GM23338 (cell line): ENCODE results near the gene CASQ2. TPM values are rescaled to one million over a fixed set of nuclear protein-coding genes. Genes with fewer than 3 reads are reported as not detected.

Source experiments
- ATAC-seq: fragments of 200-7000 bp; cut with Tn5 transposase; 3 replicates; pipeline ENCODE4 v1.9.1; 2020
- DNase-seq: peaks from one replicate; pipeline ENCODE4 v3.0.0-alpha.2; 2015; ENCODE audit warnings: low spot score
- H2AFZ ChIP-seq: fragments of 200-600 bp; sonication (generic); 2 replicates; pipeline ENCODE4 v1.8.0; 2016; ENCODE audit warnings: antibody characterized with exemption, mild to moderate bottlenecking, moderate library complexity
- H3F3A ChIP-seq: fragments of 200-600 bp; sonication (generic); replicated peaks from 2 replicates; pipeline ENCODE4 v1.8.0; 2017; ENCODE audit warnings: antibody characterized with exemption, mixed run types, low read depth
- H3K27ac ChIP-seq: fragments of 200-600 bp; sonication (generic); 2 replicates; pipeline ENCODE4 v1.6.1; 2016; ENCODE audit warnings: low read depth
- H3K27me3 ChIP-seq: fragments of 200-600 bp; sonication (generic); 2 replicates; pipeline ENCODE4 v1.8.0; 2016; ENCODE audit warnings: mild to moderate bottlenecking, mixed run types, moderate library complexity; ENCODE audit not compliant: insufficient read depth
- H3K36me3 ChIP-seq: fragments of 200-600 bp; sonication (generic); 2 replicates; pipeline ENCODE4 v1.8.0; 2016; ENCODE audit warnings: mild to moderate bottlenecking; ENCODE audit not compliant: insufficient read depth
- H3K4me1 ChIP-seq: fragments of 200-600 bp; sonication (generic); 2 replicates; pipeline ENCODE4 v1.8.0; 2016; ENCODE audit warnings: mild to moderate bottlenecking, moderate library complexity; ENCODE audit not compliant: insufficient read depth
- H3K4me2 ChIP-seq: fragments of 200-600 bp; sonication (generic); 2 replicates; pipeline ENCODE4 v1.7.1; 2017; ENCODE audit warnings: mixed run types
- H3K4me3 ChIP-seq: fragments of 200-600 bp; sonication (generic); 2 replicates; pipeline ENCODE4 v1.6.1; 2016; ENCODE audit warnings: mixed run types
- H3K79me2 ChIP-seq: fragments of 200-600 bp; sonication (generic); replicated peaks from 2 replicates; pipeline ENCODE4 v1.8.0; 2017; ENCODE audit warnings: mild to moderate bottlenecking; ENCODE audit not compliant: insufficient read depth
- H3K9me2 ChIP-seq: fragments of 200-600 bp; sonication (generic); 2 replicates; pipeline ENCODE4 v1.8.0; 2017; ENCODE audit not compliant: insufficient read depth
- H4K20me1 ChIP-seq: fragments of 200-600 bp; sonication (generic); replicated peaks from 2 replicates; pipeline ENCODE4 v1.8.0; 2017; ENCODE audit warnings: mild to moderate bottlenecking; ENCODE audit not compliant: insufficient read depth
- H3K27ac Mint-ChIP-seq: 2 replicates; pipeline ENCODE4 v1.8.0; 2020; ENCODE audit warnings: inconsistent platforms, mild to moderate bottlenecking, moderate library complexity, mixed read lengths
- H3K27me3 Mint-ChIP-seq: 3 replicates; pipeline ENCODE4 v1.8.0; 2022; ENCODE audit warnings: low read depth, mild to moderate bottlenecking, moderate library complexity, mixed read lengths, inconsistent platforms; ENCODE audit not compliant: insufficient read depth, poor library complexity
- H3K36me3 Mint-ChIP-seq: 3 replicates; pipeline ENCODE4 v1.8.0; 2021; ENCODE audit warnings: low read depth, mild to moderate bottlenecking, inconsistent platforms, moderate library complexity, mixed read lengths
- H3K4me1 Mint-ChIP-seq: 3 replicates; pipeline ENCODE4 v1.8.0; 2020; ENCODE audit warnings: mild to moderate bottlenecking, inconsistent platforms, mixed read lengths
- H3K4me3 Mint-ChIP-seq: 3 replicates; pipeline ENCODE4 v1.8.0; 2021; ENCODE audit warnings: moderate library complexity, mild to moderate bottlenecking, inconsistent platforms, mixed read lengths
- H3K9me3 Mint-ChIP-seq: 3 replicates; pipeline ENCODE4 v1.8.0; 2020; ENCODE audit warnings: moderate library complexity, mild to moderate bottlenecking, inconsistent platforms, mixed read lengths
- CTCF ChIP-seq, 2 experiments: fragments of 200-600 bp in 1 of 2; sonication (generic) in 1 of 2; conservative IDR thresholded peaks; 2 replicates each; pipeline versions ENCODE4 v1.5.1 to v1.6.1; 2016 to 2017; ENCODE audit warnings: antibody characterized with exemption in 2 of 2, low read depth in 2 of 2, mild to moderate bottlenecking in 2 of 2, moderate library complexity in 1 of 2
- EZH2 ChIP-seq: fragments of 200-600 bp; sonication (generic); IDR thresholded peaks from one replicate; pipeline ENCODE4 v1.8.0; 2017; ENCODE audit warnings: antibody characterized with exemption, mild to moderate bottlenecking, low read depth; ENCODE audit not compliant: unreplicated experiment
- EZH2phosphoT487 ChIP-seq: fragments of 200-600 bp; sonication (generic); IDR thresholded peaks from one replicate; pipeline ENCODE4 v1.8.1; 2018; ENCODE audit warnings: antibody characterized with exemption; ENCODE audit not compliant: unreplicated experiment
- JUNB ChIP-seq: IDR thresholded peaks from one replicate; pipeline ENCODE4 v1.6.1; 2016; ENCODE audit warnings: antibody characterized with exemption; ENCODE audit not compliant: unreplicated experiment
- NANOG ChIP-seq: IDR thresholded peaks from 2 replicates; pipeline ENCODE4 v1.6.1; 2016; ENCODE audit warnings: antibody characterized with exemption, borderline replicate concordance
- POLR2AphosphoS5 ChIP-seq: IDR thresholded peaks from 2 replicates; pipeline ENCODE4 v1.6.1; 2016; ENCODE audit warnings: antibody characterized with exemption, low read depth
- ZNF114 ChIP-seq: fragments of 250-450 bp; sonication (Bioruptor Pico); IDR thresholded peaks from 2 replicates; pipeline ENCODE4 v1.5.0; 2020; ENCODE audit warnings: mild to moderate bottlenecking, moderate library complexity
- polyA plus RNA-seq: library from polyadenylated mRNA; unstranded; fragments of >200 nt; fragmentation: Nextera tagmentation; extraction: Ambion mirVana; gene quantifications from 2 replicates; pipeline ENCODE4 v1.2.1, GENCODE V29; 2016
- total RNA-seq: library from RNA; depleted of rRNA; stranded (reverse); fragments of >200 nt; shearing (Covaris generic); gene quantifications from 2 replicates; pipeline ENCODE4 v1.2.3, GENCODE V29; 2014
- TF ChIP-seq, protein P1 (sequence below): IDR thresholded peaks from 2 replicates; pipeline ENCODE4 v1.6.1; 2016; ENCODE audit warnings: antibody characterized with exemption
- TF ChIP-seq, protein P2 (sequence below): fragments of 250-450 bp; sonication (Bioruptor Pico); IDR thresholded peaks from 2 replicates; pipeline ENCODE4 v1.5.0; 2020; ENCODE audit warnings: mild to moderate bottlenecking, moderate library complexity

CASQ2 gene
- total and polyA plus RNA-seq, 2 experiments from 2014 or later = not detected

DNA sequence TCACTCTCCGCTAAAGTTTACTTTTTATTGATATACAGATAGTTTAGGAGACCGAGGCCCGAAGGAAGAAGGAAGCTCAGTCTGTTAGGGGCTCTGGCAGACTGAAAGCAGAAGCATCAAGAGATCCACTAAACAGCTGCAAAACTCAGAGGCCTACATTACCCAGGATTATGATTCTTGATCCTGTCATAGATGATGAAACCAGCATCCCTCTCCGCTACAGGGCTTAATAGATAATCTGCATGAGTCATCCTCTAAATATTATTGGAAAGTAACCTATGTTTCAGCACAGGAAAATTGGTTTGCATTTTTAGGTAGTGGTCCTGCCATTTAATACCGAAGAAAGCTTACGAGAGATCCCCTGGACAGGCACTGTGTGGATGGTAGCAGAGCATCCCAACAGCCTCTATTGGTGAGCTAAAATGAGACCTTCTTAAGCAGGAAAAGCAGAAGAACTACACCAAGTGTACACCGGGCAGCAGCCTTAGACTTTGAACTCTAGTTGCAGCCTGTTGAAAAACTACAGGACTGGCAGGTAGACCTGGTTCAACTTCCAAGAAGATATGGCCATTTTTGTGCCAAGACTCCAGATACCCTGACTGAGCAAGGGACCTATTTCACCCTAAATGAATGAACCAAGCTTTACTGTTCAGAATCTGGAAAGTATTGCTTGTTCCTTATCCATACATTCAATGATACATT, 6.8 kb downstream of the CASQ2 start (continued):
- no peak for TF ChIP-seq NANOG
- TF ChIP-seq, protein P1, sequence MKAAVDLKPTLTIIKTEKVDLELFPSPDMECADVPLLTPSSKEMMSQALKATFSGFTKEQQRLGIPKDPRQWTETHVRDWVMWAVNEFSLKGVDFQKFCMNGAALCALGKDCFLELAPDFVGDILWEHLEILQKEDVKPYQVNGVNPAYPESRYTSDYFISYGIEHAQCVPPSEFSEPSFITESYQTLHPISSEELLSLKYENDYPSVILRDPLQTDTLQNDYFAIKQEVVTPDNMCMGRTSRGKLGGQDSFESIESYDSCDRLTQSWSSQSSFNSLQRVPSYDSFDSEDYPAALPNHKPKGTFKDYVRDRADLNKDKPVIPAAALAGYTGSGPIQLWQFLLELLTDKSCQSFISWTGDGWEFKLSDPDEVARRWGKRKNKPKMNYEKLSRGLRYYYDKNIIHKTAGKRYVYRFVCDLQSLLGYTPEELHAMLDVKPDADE = no peak
- TF ChIP-seq, protein P2, sequence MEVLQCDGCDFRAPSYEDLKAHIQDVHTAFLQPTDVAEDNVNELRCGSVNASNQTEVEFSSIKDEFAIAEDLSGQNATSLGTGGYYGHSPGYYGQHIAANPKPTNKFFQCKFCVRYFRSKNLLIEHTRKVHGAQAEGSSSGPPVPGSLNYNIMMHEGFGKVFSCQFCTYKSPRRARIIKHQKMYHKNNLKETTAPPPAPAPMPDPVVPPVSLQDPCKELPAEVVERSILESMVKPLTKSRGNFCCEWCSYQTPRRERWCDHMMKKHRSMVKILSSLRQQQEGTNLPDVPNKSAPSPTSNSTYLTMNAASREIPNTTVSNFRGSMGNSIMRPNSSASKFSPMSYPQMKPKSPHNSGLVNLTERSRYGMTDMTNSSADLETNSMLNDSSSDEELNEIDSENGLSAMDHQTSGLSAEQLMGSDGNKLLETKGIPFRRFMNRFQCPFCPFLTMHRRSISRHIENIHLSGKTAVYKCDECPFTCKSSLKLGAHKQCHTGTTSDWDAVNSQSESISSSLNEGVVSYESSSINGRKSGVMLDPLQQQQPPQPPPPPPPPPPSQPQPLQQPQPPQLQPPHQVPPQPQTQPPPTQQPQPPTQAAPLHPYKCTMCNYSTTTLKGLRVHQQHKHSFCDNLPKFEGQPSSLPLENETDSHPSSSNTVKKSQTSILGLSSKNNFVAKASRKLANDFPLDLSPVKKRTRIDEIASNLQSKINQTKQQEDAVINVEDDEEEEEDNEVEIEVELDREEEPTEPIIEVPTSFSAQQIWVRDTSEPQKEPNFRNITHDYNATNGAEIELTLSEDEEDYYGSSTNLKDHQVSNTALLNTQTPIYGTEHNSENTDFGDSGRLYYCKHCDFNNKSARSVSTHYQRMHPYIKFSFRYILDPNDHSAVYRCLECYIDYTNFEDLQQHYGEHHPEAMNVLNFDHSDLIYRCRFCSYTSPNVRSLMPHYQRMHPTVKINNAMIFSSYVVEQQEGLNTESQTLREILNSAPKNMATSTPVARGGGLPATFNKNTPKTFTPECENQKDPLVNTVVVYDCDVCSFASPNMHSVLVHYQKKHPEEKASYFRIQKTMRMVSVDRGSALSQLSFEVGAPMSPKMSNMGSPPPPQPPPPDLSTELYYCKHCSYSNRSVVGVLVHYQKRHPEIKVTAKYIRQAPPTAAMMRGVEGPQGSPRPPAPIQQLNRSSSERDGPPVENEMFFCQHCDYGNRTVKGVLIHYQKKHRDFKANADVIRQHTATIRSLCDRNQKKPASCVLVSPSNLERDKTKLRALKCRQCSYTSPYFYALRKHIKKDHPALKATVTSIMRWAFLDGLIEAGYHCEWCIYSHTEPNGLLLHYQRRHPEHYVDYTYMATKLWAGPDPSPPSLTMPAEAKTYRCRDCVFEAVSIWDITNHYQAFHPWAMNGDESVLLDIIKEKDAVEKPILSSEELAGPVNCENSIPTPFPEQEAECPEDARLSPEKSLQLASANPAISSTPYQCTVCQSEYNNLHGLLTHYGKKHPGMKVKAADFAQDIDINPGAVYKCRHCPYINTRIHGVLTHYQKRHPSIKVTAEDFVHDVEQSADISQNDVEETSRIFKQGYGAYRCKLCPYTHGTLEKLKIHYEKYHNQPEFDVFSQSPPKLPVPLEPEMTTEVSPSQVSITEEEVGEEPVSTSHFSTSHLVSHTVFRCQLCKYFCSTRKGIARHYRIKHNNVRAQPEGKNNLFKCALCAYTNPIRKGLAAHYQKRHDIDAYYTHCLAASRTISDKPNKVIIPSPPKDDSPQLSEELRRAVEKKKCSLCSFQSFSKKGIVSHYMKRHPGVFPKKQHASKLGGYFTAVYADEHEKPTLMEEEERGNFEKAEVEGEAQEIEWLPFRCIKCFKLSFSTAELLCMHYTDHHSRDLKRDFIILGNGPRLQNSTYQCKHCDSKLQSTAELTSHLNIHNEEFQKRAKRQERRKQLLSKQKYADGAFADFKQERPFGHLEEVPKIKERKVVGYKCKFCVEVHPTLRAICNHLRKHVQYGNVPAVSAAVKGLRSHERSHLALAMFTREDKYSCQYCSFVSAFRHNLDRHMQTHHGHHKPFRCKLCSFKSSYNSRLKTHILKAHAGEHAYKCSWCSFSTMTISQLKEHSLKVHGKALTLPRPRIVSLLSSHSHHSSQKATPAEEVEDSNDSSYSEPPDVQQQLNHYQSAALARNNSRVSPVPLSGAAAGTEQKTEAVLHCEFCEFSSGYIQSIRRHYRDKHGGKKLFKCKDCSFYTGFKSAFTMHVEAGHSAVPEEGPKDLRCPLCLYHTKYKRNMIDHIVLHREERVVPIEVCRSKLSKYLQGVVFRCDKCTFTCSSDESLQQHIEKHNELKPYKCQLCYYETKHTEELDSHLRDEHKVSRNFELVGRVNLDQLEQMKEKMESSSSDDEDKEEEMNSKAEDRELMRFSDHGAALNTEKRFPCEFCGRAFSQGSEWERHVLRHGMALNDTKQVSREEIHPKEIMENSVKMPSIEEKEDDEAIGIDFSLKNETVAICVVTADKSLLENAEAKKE (CRISPR knock-in tag) = no peak
- TF ChIP-seq JUNB = no peak

GRCh38 chr1:115757856-115758255, 10.7 kb downstream of the CASQ2 start:
- Mint-ChIP-seq H3K4me1 (no peaks in the 10 kb centered on the region), H3K36me3 (no peaks in the 10 kb centered on the region), H3K27me3 (peaks cover 2% of the 10 kb centered on the region), H3K4me3 (no peak overlapping the region), H3K27ac (no peak overlapping the region), H3K9me3 (peaks cover 2% of the 10 kb centered on the region; the same call in 1 of the 3 replicates)
- H3K27ac ChIP-seq = no peak overlapping the region
- no peaks in the 10 kb centered on the region for H4K20me1 ChIP-seq
- H3F3A ChIP-seq = no peaks in the 10 kb centered on the region
- H3K4me1 ChIP-seq = no peaks in the 10 kb centered on the region
- DNase-seq (no peak), ATAC-seq (no peak)
- no peaks in the 10 kb centered on the region for H3K36me3 ChIP-seq
- no peaks in the 10 kb centered on the region for H3K27me3 ChIP-seq
- no peaks in the 10 kb centered on the region for H3K9me2 ChIP-seq
- H3K4me2 ChIP-seq = no peak overlapping the region
- no peak overlapping the region for H3K4me3 ChIP-seq
- no peak overlapping the region for H2AFZ ChIP-seq
- no peaks in the 10 kb centered on the region for H3K79me2 ChIP-seq
- TF ChIP-seq ZNF114 (CRISPR knock-in tag) (no peak), EZH2phosphoT487 (no peak), JUNB (no peak), POLR2AphosphoS5 (no peak), EZH2 (no peak), CTCF (conservative IDR thresholded peaks at IDR 0.05; ENCODE audit: low read depth in 2 of 2) (no peak)
- TF ChIP-seq, protein P1 = no peak
